GM21447 (cell line): Measurements from ENCODE around the gene PRRC2B.
"Not testable (repeated sequence)": the region's sequence is repeated elsewhere in the genome, so short reads cannot be mapped to it uniquely, and the experiment has no call there.

Experiments
- ATAC-seq: cut with Tn5 transposase; IDR thresholded peaks from one replicate; pipeline ENCODE4 v1.9.1; 2021; ENCODE audit not compliant: unreplicated experiment

The PRRC2B gene

GRCh38 chr9:131432597-131433301, 38.9 kb downstream of the PRRC2B start:
- ATAC-seq = no peak

GRCh38 chr9:131433302-131433854, 39.5 kb downstream of the PRRC2B start:
- no peak for ATAC-seq

- ATAC-seq = no peak
These were observed 40.8 kb downstream of the PRRC2B start for GRCh38 chr9:131434673-131435072.

- ATAC-seq = no peak
These were observed 42.5 kb downstream of the PRRC2B start for GRCh38 chr9:131436376-131436775.

- no peak for ATAC-seq
These were observed 43.0 kb downstream of the PRRC2B start for GRCh38 chr9:131436865-131437271.

- ATAC-seq = no peak
These were observed 44.3 kb downstream of the PRRC2B start for GRCh38 chr9:131438190-131438589.

- no peak for ATAC-seq
These were observed 45.3 kb downstream of the PRRC2B start for GRCh38 chr9:131439224-131439623.

GRCh38 chr9:131441441-131441840, 47.6 kb downstream of the PRRC2B start:
- ATAC-seq = no peak

GRCh38 chr9:131442351-131442750, 48.5 kb downstream of the PRRC2B start:
- ATAC-seq = no peak

GRCh38 chr9:131443648-131444047, 49.8 kb downstream of the PRRC2B start:
- ATAC-seq = no peak

- no peak for ATAC-seq
These were observed 52.4 kb downstream of the PRRC2B start for GRCh38 chr9:131446276-131446675.

GRCh38 chr9:131447148-131447547, 53.3 kb downstream of the PRRC2B start:
- ATAC-seq = no peak

- ATAC-seq = no peak
These were observed 53.7 kb downstream of the PRRC2B start for GRCh38 chr9:131447600-131447999.

GRCh38 chr9:131448818-131449217, 54.9 kb downstream of the PRRC2B start:
- no peak for ATAC-seq

- ATAC-seq = no peak
These were observed 55.4 kb downstream of the PRRC2B start for GRCh38 chr9:131449276-131449675.

- ATAC-seq = no peak
These were observed 60.1 kb downstream of the PRRC2B start for GRCh38 chr9:131454028-131454427.

GRCh38 chr9:131455655-131456054, 61.8 kb downstream of the PRRC2B start:
- not testable (repeated sequence) for ATAC-seq

GRCh38 chr9:131457746-131458145, 63.9 kb downstream of the PRRC2B start:
- ATAC-seq = no peak

- ATAC-seq = no peak
These were observed 65.2 kb downstream of the PRRC2B start for GRCh38 chr9:131459056-131459455.

- no peak for ATAC-seq
These were observed 67.3 kb downstream of the PRRC2B start for GRCh38 chr9:131461166-131461565.

GRCh38 chr9:131464354-131465000, 70.6 kb downstream of the PRRC2B start:
- no peak for ATAC-seq

- ATAC-seq = no peak
These were observed 71.5 kb downstream of the PRRC2B start for GRCh38 chr9:131465401-131465800.
